CD4-positive, alpha-beta T cell treated with Interleukin-12 subunit alpha and Interleukin-12 subunit beta, for 1 hour (primary cell): Measurements from ENCODE around the gene ACYP1.
A peak's percentile ranks its signal among the peaks of the same experiment; 100 is the strongest.

Experiments
- DNase-seq: peaks from one replicate; pipeline ENCODE4 v3.0.0-alpha.2; 2020

The ACYP1 gene

DNA sequence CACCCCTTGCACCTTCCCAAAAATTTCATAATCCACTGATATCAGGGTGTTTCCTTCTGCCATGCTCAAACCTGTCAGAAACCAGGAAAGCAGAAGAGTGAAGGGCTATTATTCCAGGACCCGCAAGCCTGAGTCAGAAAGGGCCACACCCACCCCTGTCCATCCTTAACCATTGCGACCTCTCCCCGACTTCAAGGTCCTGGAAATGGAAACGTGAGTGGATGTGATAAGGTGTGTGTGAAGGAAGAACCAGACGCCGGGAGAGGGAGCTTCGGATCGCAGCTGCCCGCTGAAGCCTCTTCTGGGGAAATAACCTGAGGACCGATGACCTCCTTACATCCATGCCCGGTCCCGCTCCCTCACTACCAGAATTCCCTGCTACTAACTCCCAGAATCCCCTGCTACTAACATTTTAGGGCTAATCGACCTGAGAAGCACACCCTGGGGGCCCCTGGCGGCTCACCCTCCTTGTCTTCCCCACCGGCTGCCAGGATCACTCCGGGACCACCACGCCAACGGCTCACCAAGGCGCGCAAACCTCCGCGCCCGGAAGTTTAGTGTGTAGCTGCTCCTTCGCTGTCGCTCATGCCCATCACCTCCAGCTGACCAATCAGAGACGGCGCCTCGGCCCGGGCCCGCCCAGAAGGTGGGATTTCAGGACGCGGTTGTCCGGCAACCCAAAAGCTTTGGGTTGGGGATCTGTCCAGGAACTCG, at the start of gene ACYP1:
Gene ACYP1, minus strand, starts transcription at position 534 of the 714 bp plus-strand sequence. Its CDS starts 471 bp downstream, at position 63.
- peak; percentile 91 for DNase-seq

DNA sequence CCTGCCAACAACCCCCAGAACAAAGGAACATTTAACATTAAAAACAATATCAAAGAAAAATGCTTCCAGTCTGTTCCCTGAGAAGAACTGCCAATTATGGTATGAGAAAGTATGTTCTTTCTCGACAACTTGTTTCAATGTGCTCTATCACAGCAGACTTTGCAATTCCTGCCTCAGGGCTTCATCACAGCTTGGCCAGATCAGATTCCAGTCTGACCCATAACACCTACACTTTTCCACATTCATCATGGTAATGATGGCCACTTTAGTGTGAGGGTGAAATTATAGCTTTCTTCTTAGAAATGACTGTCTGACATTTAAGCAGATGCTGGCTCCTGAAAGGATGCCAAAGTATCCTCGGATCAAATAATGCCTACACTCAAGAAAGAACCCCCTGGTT, 46.1 kb upstream of the ACYP1 start:
- no peak for DNase-seq

DNA sequence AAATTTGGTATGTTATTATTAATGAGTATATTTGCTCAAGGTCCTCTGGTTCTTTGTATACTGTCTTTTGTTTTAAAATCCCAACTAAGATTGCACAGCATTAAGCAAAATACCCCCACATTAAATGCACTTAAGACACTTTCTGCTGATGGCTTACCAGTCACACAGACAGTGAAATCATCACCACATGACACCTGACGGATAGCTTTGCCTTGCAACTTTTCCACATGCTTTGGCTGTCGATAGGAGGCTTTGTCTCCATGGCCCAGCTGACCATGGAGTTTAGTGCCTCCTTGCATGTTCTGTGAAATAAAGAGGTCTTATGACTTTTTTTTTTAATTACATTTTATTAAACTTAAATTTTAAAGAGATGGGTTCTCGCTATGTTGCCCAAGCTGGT, 43.4 kb upstream of the ACYP1 start:
- no peak for DNase-seq

DNA sequence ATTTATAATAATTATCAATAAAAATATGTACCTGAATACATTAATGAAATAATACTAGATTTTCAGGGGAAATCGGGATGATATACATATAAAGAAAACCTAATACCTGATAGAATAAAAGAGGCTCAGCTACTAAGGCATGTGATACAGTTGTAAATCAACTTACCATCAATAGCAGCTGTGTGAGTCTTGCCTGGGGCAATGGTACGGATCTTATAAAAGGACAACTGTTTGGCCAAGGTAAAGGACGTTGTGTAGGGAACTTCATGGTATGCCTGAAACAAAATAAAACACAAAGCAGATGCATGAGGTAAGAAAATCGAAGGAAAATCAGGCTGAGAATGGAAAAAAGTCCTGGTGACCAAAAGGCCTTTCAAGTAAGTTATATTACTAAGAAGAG, 37.7 kb upstream of the ACYP1 start:
- DNase-seq = no peak

DNA sequence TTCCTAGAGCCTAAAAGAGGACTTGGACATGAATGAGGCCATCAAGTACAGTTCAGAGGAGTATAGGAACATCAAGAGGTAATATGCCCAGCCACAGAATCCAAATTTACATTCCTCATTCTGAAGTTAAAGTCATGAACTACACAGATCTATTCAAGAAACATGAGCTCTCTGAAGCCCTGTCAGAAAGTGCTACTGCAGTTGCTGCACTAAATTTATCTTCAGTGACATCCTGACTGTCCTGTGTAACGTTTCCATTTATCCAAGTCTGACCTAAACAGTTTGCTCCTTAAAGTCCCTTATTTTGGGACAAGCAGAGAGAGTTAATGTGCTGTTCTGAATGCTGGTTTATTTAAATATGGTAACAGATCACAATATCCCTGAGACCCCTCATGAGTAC, 34.9 kb upstream of the ACYP1 start:
- DNase-seq = no peak

DNA sequence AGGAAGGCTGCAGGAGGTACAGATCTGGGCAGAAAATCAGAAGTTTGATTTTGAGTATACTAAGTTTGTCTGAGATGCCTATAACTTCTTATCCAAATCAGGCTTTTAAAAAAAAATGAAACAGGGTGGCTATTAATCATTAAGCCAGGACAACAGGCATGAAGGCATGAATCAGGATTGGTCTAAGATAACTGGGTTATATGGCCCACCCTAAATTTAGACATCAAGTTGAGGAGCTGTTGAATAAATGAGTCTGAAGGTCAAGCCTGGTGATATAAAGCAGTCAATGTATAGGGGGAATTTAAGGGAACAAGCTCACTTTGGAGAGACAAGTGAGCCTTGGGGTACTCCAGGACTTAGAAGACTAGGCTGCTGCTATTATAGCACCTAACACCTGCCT, 34.4 kb upstream of the ACYP1 start:
- no peak for DNase-seq

DNA sequence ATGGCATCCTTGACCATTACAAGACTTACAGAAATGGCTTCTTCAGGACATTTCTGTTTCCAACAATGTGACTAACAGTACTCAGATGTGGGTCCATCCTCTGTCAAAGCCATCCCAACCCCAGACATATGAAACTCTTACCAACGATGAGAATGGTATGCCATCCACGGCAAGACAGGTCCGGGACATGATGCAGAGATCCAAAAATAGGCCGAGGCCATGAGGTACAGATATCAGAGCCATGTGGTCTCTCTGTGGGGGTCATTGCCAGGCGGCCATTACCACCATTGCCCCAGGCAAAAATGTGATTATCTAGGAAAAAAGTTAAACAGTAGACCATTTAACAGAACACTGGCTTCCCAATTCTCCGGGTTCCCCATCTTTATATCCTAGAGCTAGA, 33.1 kb upstream of the ACYP1 start:
- DNase-seq = no peak

DNA sequence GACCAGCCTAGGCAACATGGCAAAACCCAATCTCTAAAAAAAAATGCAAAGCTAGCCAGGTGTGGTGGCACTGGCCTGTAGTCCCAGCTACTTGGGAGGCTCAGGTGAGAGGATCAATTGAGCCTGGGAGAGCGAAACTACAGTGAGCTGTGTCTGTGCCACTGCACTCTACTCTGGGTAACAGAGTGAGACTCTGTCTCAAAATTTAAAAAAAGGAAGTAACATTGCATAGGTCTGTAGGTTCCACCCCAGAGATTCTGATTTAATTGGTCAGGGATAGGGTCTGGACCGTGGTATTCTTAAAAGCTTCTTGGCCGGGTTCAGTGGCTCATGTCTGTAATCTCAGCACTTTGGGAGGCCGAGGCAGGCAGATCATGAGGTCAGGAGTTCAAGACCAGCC, 31.9 kb upstream of the ACYP1 start:
- no peak for DNase-seq

DNA sequence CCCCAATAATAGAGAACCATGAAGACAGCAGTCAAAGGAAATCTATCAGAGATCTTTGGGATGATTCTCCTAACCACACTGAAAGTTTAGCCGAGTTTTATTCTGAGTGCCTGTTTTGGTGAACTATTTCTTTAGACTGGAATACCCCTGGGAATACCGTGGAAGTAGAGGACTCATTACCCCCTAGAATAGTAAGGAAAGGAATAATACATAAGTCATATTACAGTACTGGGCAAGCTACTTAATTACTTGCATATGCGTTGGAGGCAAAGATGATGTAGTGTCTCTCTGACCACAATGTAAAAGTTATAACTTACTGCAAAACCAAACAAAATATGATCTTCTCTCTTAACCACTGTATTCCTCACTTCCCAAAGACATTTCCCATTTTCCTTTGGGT, 31.1 kb upstream of the ACYP1 start:
- no peak for DNase-seq

DNA sequence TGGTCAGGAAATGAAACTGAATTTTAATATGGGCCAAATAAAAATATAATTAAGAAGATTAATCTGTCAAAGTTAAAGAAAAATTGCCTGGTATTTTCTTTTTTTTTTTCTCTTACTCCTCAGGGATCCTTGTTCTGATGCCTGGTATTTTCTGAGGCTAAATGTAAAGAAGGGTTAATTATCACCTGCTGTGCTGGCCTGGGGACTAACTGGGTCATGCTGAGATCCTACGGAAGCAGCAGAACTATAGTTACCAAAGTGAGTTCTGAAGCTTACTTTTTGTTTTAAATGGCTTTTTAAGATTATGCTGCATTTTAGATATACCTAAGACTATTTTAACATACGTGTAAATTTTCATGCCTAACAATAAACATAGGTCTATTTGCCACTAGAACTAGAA, 28.9 kb upstream of the ACYP1 start:
- no peak for DNase-seq

DNA sequence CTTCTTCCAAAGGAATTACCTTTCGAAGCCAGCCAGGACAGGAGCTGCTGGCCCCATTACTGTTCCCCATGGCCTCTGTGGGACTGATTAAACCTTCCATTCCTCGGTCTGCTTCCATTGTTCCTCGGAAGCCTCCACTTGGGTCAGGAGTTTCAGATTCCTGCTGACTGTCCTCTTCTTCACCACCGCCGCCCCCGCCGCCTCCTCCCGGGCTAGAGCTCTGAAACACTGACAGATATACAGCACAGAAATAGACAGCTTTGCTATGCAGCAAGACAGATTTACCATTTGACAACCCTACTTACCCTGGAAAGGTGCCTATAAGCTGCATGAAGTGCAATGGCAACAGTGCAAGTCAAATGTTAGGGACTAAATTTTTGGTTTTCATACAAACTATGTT, 27.4 kb upstream of the ACYP1 start:
- DNase-seq = no peak

DNA sequence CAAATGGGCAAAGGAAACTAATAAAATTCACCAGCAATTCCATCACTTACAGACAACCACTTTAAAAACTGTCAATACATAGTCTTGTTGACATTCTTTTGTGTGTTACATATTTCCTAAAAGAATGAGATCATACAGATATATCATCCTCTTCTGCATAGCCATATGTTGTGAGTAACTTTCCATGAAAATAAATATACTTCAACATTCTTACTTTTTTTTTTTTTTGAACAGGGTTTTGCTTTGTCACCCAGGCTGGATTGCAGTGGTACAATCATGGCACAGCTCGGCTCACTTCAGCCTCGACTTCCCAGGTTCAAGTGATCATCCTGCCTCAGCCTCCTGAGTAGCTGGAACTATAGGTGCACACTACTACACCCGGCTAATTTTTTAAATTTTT, 26.5 kb upstream of the ACYP1 start:
- no peak for DNase-seq

DNA sequence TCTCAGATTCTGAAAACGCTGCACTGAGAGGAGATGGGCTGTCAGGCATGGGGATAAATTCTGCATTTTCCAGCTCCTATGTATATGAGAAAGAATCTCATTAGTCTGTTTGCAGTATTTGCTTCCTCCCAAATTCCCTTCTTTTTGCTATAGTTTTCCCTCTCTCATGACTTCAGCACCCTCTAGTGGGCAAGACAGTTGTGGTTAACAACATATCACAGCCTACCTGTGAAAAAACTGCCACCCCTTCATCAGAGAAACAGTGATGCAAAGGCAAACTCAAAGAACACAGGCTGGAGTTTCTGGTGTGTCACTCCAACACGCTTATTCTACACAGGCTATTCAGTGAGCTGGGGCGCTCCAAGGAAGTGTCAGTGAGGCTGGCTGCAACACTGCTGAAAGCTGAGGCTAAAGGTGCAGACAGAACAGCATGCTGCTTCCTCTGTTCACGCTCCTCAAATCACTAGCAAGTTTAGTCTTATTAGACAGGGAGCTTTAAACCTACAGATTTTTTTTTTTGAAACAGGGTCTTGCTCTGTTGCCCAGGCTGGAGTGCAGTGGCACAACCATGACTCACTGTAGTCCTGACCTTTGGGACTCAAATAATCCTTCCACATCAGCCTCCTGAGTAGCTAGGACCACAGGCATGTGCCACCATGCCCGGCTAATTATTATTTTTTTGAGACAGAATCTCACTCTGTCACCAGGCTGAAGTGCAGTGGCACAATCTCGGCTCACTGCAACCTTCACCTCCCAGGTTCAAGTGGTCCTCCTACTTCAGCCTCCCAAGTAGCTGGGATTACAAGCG, 24.9 kb upstream of the ACYP1 start:
- DNase-seq = peak; percentile 63

DNA sequence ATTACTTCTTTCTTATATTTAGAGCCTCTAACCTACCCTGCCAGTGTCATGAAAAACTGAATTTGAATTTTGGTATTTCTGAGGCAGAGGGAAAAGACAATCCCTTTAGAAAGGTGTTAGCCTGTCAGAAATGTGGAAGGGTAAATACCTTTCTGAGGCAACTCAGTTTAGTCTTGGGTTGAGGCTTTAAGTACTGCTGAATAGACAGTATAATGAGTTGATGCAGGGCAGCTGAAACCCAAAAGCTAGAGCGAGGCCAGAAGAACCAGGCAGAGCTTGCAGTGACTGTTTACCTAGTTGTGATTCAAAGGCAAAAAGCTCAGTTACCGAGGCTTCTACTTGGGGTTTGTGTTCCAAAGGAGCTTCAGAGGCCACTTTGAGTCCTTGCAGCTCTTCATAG, 24.3 kb upstream of the ACYP1 start:
- DNase-seq = no peak

DNA sequence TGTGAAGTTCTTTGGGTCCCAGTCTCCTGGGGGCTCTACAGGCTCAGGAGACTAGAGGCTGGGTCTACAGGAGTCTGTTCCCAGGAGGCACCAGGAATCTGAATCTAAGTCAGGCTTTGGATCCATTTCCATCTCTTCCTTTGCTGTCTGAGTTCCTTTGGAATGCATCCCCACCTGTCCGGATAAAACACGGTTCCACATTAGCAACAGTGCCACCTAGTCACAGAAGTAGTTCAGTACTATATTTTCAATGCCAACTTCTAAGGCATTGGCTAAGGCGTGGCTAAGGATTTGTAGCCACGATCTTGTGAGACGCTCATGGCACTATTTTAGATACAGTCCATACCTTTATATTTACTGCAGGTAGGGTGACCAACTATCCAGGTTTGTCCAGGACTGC, 20.7 kb upstream of the ACYP1 start:
- DNase-seq = no peak

DNA sequence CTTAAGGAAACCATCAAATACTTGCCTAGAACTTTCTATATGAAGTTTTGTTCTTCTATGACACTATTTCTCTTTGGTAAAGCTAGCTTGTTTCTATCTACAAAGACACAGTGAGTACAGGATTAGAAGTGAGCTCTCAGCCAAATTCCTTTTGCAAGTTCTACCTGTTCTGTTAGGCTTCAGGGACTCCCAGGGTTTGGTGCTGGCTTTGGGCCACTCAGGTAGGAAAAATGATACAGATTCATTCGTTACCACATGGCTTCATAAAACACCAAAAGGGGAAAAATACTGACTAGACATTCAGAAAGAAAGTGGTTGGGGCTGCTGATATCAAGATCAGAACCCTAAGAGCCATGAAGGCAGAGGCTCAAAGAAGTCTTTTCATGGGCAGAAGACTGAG, 19.4 kb upstream of the ACYP1 start:
- no peak for DNase-seq

DNA sequence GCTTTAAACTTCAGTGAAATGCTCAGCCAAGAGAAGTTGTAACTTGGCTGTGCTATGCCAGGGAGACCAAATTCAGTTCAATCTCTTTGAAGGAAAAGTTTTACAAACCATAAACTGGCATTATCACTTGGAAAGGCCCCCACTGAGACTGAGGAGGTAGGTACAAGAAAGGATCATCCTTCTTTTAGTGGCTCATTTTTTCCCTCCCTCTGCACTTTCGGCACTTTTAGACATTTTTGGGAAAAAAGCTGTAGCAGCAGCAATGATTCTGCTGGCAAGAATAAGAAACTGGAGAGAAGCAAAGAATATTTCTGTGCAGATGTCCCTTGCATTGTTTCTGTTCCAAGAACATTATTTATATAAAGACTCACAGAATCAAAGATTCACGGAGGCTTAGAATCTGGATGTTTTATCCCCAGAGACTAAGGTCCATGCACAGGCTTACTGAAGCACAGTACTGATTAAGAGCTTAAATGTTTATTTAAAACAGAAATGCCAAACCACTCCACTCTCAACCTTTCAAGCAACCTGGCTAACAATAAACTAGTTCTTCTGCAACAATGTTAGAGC, 17.9 kb upstream of the ACYP1 start:
- DNase-seq = no peak

DNA sequence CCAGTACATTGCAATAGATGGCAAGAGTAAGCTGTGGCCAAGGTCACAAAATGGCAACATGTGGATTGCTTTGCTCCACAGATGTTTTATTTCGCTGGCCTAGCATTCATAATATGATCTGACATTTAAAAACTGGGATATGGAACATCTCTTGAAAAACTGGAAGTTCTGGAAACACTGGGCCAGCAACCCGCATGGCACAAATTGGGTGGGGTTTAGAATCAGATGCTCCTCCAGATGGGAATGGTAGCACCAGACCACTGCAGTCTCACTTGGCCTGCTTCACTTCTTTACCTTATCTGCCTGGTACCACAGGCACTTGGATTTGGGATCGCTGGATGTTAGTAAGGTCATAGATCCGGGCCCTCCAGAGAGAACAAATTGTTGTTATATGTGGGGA, 15.7 kb upstream of the ACYP1 start:
- no peak for DNase-seq

DNA sequence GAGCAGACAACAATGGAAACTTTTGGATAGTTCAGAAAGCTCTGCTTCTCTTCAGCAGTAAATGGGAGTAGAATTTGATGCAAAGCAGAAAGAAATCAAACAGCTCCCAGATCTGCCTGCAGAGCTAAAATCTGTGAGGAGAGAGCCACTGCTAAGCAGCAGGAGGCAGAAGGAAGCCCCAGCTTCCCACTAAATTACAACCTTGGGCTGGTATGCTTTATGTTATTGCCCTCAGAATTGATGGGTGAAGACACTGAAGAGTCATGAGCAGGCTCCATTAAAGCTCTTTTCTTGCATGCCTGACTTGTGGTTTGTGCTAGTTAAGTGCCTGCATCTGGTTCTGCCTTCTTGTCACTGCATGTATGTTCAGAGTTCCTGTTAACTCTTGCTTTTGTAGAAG, 14.0 kb upstream of the ACYP1 start:
- no peak for DNase-seq

DNA sequence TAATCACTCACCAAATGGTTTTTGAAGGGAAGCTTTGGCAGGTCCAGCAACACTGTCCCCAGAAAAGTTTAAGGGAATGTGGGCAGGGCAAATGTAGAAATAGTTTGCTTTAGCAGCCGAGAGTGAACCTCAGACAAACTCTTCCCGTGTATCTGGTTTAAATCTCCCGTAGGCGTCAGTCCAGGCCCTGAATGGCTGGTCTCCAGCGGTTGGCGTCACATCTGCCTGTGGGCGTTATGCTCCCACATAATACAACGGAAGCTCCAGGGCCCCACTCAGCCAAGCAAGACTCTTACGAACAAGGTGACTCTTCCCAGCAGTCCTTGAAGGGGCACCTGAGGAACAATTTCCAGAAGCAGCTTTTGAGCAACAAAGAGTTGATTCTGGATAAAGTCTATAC, 6.6 kb upstream of the ACYP1 start:
- no peak for DNase-seq

DNA sequence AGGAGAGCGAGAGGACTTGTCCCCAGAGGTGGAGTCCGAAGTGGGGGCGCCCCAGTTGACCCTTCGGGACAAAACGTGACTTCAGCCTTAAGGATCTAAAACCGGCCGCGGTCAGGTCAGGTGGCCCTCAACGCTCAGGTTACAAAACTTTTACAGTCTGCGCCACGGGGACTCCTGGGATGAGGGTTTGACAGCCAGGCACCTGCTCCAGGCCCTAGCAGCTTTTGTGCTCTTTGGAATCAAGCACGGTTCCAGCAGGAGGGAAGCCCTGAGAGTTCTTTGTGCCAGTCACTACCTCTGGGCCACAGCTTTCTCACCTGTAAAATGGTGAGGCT, 6.0 kb upstream of the ACYP1 start:
- DNase-seq = no peak

DNA sequence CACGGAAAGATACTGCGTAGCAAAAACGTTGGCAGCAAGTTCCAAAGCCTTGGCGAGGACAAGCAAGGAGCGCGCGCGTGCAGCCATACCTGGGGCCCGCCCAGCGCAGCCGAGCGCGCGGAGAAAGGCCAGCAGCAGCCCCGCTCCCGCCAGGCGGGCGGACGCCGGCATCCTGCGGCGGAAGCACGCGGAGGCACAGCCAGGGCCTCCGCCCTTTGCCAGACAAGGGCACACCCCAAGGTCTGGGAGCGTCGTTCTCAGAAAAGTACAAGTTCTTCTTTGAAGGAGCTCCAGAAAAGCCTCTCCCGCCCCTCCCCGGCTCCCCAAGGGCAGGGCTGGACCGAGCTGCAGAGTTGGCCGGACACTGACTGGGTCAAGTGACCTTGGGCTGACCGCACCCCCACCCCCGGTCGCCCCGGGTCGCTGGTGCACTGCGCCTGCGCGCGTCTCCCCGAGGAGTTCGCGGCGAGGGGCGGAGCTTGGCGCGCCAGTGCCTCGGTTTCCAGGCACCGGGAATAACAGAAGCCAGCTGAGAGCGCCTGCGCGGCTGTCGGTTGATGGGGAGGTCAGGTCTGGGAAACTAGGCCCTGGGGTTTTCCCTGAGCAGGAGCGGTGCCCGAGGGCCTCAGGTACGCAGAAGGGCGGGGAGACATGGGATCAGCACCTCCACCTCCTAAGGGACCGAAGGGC, 5.4 kb upstream of the ACYP1 start, which contains the start of gene ZC2HC1C:
Gene ZC2HC1C, plus strand, starts transcription at position 521 of the 690 bp plus-strand sequence. CDS start 933 bp downstream, outside the sequence.
- peak; percentile 67 for DNase-seq

DNA sequence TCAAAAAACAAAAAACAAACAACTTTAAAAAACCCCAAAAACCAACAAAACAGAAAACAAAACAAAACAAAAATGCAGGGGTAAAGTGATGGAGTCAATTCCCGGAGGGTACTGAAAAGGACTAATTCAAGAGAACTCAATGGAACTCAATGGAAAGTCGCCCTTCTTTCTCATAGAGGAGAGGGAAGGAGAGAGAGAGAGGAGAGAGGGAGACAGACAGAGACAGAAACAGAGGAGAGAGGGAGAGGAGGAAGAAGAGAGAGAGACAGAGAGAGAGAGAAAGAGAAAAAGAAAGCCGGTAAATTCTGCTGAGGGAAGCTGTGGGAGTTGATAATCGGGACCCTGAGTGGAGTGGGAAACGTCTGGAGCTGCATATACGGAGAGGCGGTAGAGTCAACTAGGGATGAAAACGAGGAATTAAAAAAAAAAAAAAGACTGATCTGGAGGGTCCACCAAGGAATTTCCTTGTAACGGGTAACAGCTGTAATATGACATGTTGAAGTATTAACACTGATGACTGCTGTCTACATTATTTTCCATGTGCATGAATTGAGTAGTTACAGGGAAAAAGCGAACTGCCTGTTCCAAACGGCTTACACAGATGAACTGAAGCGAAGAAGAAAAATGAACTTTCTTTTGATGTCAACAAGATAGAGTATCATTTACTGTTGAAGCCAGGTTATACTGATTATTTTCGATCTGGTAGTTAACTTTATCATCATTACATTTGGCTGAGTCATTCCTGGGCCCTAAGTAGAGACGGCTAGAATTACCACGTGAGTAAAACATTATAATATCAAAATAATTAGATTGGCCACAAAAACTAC, 4.7 kb upstream of the ACYP1 start:
- DNase-seq = no peak
